B cell (primary cell): Measurements from ENCODE around the gene DOCK6. TPM values are rescaled to one million over a fixed set of nuclear protein-coding genes. Genes with fewer than 3 reads are reported as not detected.

Experiments used
- polyA plus RNA-seq: library from polyadenylated mRNA; depleted of rRNA; stranded (reverse); fragments of >200 nt; gene quantifications from 2 replicates; pipeline ENCODE4 v1.2.3, GENCODE V29; 2012
- total RNA-seq, 2 donors: library from RNA; stranded (reverse); fragments of 120-200 nt in 1 of 2; gene quantifications; 1 replicate in 1 of 2; 2 replicates in 1 of 2; pipeline versions ENCODE4 v1.2.3 to v1.2.4, GENCODE V29; 2013 to 2022

DOCK6 gene
- total and polyA plus RNA-seq, 2 donors (not counting 1 experiment from before 2014, with no cell fraction given): 5.3 to 11.9 TPM

Other genes with a start within 250 kb of the DOCK6 start
- gene LDLR, start 173.1 kb downstream of the DOCK6 start, total RNA-seq: 4.8 and 5.6 TPM in 2 replicates
- 1.8 and 9.5 TPM in 2 replicates for gene LDLR, start 173.1 kb downstream of the DOCK6 start, polyA plus RNA-seq
- gene SPC24, start 106.7 kb downstream of the DOCK6 start, total RNA-seq: 0.15 and 0.90 TPM in 2 replicates
- gene SPC24, start 106.7 kb downstream of the DOCK6 start, polyA plus RNA-seq: 0.12 and 0.48 TPM in 2 replicates
- gene KANK2, start 65.0 kb downstream of the DOCK6 start, total RNA-seq: 15.2 and 18.9 TPM in 2 replicates
- 0.54 and 0.92 TPM in 2 replicates for gene KANK2, start 65.0 kb downstream of the DOCK6 start, polyA plus RNA-seq
- not detected in 2 replicates for gene ANGPTL8, start 22.9 kb downstream of the DOCK6 start, total RNA-seq
- not detected in 2 replicates for gene ANGPTL8, start 22.9 kb downstream of the DOCK6 start, polyA plus RNA-seq
- not detected in 2 replicates for gene TSPAN16, start 33.6 kb upstream of the DOCK6 start, total RNA-seq
- gene TSPAN16, start 33.6 kb upstream of the DOCK6 start, polyA plus RNA-seq: not detected in 2 replicates
- gene RAB3D, start 77.1 kb upstream of the DOCK6 start, total RNA-seq: 8.9 TPM in 2 replicates
- 5.3 and 5.4 TPM in 2 replicates for gene RAB3D, start 77.1 kb upstream of the DOCK6 start, polyA plus RNA-seq
- 48.5 and 53.4 TPM in 2 replicates for gene TMEM205, start 83.7 kb upstream of the DOCK6 start, total RNA-seq
- 130 and 152 TPM in 2 replicates for gene TMEM205, start 83.7 kb upstream of the DOCK6 start, polyA plus RNA-seq
- 56.0 and 57.5 TPM in 2 replicates for gene CCDC159, start 84.0 kb upstream of the DOCK6 start, total RNA-seq
- 128 and 146 TPM in 2 replicates for gene CCDC159, start 84.0 kb upstream of the DOCK6 start, polyA plus RNA-seq
- 3.8 and 4.5 TPM in 2 replicates for gene PLPPR2, start 92.9 kb upstream of the DOCK6 start, total RNA-seq
- gene PLPPR2, start 92.9 kb upstream of the DOCK6 start, polyA plus RNA-seq: 11.1 and 11.5 TPM in 2 replicates
- 5.0 TPM in 2 replicates for gene SWSAP1, start 112.1 kb upstream of the DOCK6 start, total RNA-seq
- 6.4 and 7.6 TPM in 2 replicates for gene SWSAP1, start 112.1 kb upstream of the DOCK6 start, polyA plus RNA-seq
- 6.4 and 9.4 TPM in 2 replicates for gene EPOR, start 121.8 kb upstream of the DOCK6 start, total RNA-seq
- 12.7 and 13.8 TPM in 2 replicates for gene EPOR, start 121.8 kb upstream of the DOCK6 start, polyA plus RNA-seq
- 0.54 and 0.78 TPM in 2 replicates for gene RGL3, start 156.8 kb upstream of the DOCK6 start, total RNA-seq
- gene RGL3, start 156.8 kb upstream of the DOCK6 start, polyA plus RNA-seq: 2.8 and 3.5 TPM in 2 replicates
- 0.27 and 0.62 TPM in 2 replicates for gene ODAD3, start 172.6 kb upstream of the DOCK6 start, total RNA-seq
- gene ODAD3, start 172.6 kb upstream of the DOCK6 start, polyA plus RNA-seq: 0.18 and 0.69 TPM in 2 replicates
- gene PRKCSH, start 173.1 kb upstream of the DOCK6 start, total RNA-seq: 364 and 402 TPM in 2 replicates
- gene PRKCSH, start 173.1 kb upstream of the DOCK6 start, polyA plus RNA-seq: 259 and 336 TPM in 2 replicates
- not detected in 2 replicates for gene ELAVL3, start 218.5 kb upstream of the DOCK6 start, total RNA-seq
- gene ELAVL3, start 218.5 kb upstream of the DOCK6 start, polyA plus RNA-seq: 0.01 TPM in 1 of 2 replicates, not detected in the other
- 24.2 and 28.0 TPM in 2 replicates for gene ZNF653, start 243.3 kb upstream of the DOCK6 start, total RNA-seq
- 17.4 and 26.2 TPM in 2 replicates for gene ZNF653, start 243.3 kb upstream of the DOCK6 start, polyA plus RNA-seq